ENCODE results near the gene SPAG17.

SPAG17 gene

DNA sequence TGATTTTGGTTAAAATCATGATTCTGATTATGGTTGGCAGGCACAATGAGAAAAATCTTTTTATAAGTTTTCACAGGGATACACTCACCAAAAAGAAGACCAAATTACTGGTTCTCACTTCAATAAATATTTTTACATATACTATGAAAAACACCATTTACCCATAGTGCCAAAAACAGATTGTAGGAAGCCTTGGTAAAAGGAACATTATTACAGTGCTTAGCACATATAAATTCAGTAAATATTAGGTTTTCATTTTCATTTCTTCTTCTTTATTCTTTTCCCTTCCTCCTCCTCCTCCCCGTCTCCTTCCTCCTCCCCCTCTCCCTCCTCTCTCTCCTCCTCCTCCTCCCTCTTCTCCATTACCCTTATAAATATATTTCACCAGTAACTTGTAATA lies 15.8 kb upstream of the SPAG17 start:
- H3K36me3 ChIP-seq (ENCODE audit: insufficient read depth, low read length) = no peaks in the 10 kb centered on the region
- H3K4me1 ChIP-seq (ENCODE audit: insufficient read depth, low read length) = no peaks in the 10 kb centered on the region
- no peak overlapping the region for H3K9ac ChIP-seq (ENCODE audit: low read depth, low read length)
- no peaks in the 10 kb centered on the region; the same call in 1 of the 2 replicates for H3K9me3 ChIP-seq (ENCODE audit: control insufficient read depth, insufficient read depth, low read length)

DNA sequence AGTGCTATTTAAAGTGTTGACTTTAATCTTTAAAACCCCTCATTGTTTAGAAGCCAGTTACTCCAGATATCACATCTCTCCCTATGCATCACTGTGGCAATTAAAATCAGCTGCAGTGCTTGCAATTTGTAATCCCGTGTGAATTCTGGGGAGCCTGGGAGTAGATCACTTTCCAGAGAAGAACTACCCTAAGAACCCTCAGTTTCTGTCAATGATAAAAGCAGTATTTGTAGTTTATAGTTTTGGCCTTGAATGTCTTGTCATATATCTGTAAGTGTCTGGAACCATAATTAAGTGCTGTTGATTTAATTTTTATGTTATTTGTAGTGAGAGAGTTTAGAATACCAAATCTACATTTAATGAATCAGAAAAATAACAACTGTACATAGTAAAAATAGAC lies 5.5 kb upstream of the SPAG17 start:
- H3K36me3 ChIP-seq (ENCODE audit: insufficient read depth, low read length) = no peaks in the 10 kb centered on the region
- no peak overlapping the region for H3K9ac ChIP-seq (ENCODE audit: low read depth, low read length)
- no peaks in the 10 kb centered on the region for H3K9me3 ChIP-seq (ENCODE audit: control insufficient read depth, insufficient read depth, low read length)
- peaks cover 5% of the 10 kb centered on the region for H3K4me1 ChIP-seq (ENCODE audit: insufficient read depth, low read length)

DNA sequence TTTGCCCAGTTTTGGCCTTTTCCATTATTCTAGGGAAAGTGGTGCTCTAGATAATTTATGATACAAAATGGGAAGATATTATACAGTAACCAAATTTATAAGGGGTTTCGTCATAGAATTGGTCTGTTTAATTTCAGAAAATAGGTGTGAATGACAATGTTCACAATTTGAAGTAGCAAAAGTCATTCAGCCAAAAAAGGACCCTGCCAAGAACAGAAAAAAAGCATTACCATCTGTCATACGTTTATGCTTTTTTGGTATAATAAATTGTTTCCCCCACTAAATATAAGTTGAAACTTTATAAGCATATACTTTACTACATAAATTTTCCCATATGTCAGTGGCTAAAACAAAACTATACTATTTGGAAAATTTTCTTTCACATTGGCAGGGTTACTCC lies 4.5 kb upstream of the SPAG17 start:
- Histone ChIP-seq H3K36me3 (ENCODE audit: insufficient read depth, low read length) (no peaks in the 10 kb centered on the region), H3K9ac (ENCODE audit: low read depth, low read length) (no peak overlapping the region), H3K4me1 (ENCODE audit: insufficient read depth, low read length) (peaks cover 5% of the 10 kb centered on the region), H3K9me3 (ENCODE audit: control insufficient read depth, insufficient read depth, low read length) (no peaks in the 10 kb centered on the region)

GRCh38 chr1:118188411-118188810 lies 3.4 kb upstream of the SPAG17 start:
- H3K4me1 ChIP-seq (ENCODE audit: insufficient read depth, low read length) = peaks cover 5% of the 10 kb centered on the region
- no peak overlapping the region for H3K9ac ChIP-seq (ENCODE audit: low read depth, low read length)
- H3K9me3 ChIP-seq (ENCODE audit: control insufficient read depth, insufficient read depth, low read length) = no peaks in the 10 kb centered on the region
- H3K36me3 ChIP-seq (ENCODE audit: insufficient read depth, low read length) = no peaks in the 10 kb centered on the region

GRCh38 chr1:118186026-118186425 lies 998 bp upstream of the SPAG17 start:
- no peaks in the 10 kb centered on the region for H3K9me3 ChIP-seq (ENCODE audit: control insufficient read depth, insufficient read depth, low read length)
- no peaks in the 10 kb centered on the region for H3K36me3 ChIP-seq (ENCODE audit: insufficient read depth, low read length)
- H3K9ac ChIP-seq (ENCODE audit: low read depth, low read length) = no peak overlapping the region
- peaks cover 5% of the 10 kb centered on the region for H3K4me1 ChIP-seq (ENCODE audit: insufficient read depth, low read length)

- peaks cover 5% of the 10 kb centered on the region for H3K4me1 ChIP-seq (ENCODE audit: insufficient read depth, low read length)
- H3K9ac ChIP-seq (ENCODE audit: low read depth, low read length) = peak overlapping the region; percentile 77; the same call in 1 of the 2 replicates
- H3K9me3 ChIP-seq (ENCODE audit: control insufficient read depth, insufficient read depth, low read length) = no peaks in the 10 kb centered on the region
- H3K36me3 ChIP-seq (ENCODE audit: insufficient read depth, low read length) = no peaks in the 10 kb centered on the region
These were observed 317 bp downstream of the SPAG17 start for GRCh38 chr1:118184739-118185083.

DNA sequence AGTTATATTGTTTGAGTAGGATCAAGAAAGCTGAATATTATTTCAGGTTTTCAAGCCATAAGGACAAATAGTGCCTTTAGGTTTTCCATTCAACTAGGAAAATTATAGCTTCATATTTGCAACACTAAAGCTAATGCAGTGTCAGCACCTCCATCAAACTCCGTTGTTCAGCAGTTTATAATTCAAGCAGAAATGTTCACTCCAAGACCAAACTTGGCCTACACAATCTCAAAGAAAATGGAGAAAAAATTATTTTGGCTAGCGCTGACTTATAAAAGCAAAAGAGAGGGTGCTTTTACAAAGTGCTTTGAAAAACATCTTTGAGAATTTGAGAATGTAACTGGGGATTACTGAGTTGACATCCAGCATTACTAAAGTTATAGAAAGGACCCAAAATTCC lies 1.4 kb downstream of the SPAG17 start:
- no peaks in the 10 kb centered on the region for H3K36me3 ChIP-seq (ENCODE audit: insufficient read depth, low read length)
- H3K9me3 ChIP-seq (ENCODE audit: control insufficient read depth, insufficient read depth, low read length) = no peaks in the 10 kb centered on the region
- no peak overlapping the region for H3K9ac ChIP-seq (ENCODE audit: low read depth, low read length)
- H3K4me1 ChIP-seq (ENCODE audit: insufficient read depth, low read length) = peaks cover 4% of the 10 kb centered on the region

DNA sequence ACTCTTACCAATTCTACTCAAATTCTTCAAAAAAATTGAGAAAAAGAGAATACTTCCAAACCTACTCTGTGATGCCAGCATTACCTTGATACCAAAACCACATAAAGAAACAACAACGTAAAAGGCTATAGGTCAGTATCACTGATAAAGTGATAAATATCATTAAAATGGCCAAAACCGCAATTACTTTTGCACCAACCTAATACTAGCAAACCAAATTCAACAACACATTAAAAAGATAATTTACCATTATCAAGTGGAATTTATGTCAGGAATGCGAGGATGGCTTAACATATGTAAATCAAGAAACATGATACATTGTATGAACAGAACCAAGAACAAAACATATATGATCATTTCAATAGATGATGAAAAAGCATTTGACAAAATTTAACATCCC lies 7.0 kb downstream of the SPAG17 start:
- no peaks in the 10 kb centered on the region for H3K4me1 ChIP-seq (ENCODE audit: insufficient read depth, low read length)
- no peaks in the 10 kb centered on the region for H3K9me3 ChIP-seq (ENCODE audit: control insufficient read depth, insufficient read depth, low read length)
- no peak overlapping the region for H3K9ac ChIP-seq (ENCODE audit: low read depth, low read length)
- H3K36me3 ChIP-seq (ENCODE audit: insufficient read depth, low read length) = no peaks in the 10 kb centered on the region

GRCh38 chr1:118169016-118169415 lies 16.0 kb downstream of the SPAG17 start:
- Histone ChIP-seq H3K9me3 (ENCODE audit: control insufficient read depth, insufficient read depth, low read length) (no peaks in the 10 kb centered on the region), H3K9ac (ENCODE audit: low read depth, low read length) (no peak overlapping the region), H3K36me3 (ENCODE audit: insufficient read depth, low read length) (no peaks in the 10 kb centered on the region), H3K4me1 (ENCODE audit: insufficient read depth, low read length) (no peaks in the 10 kb centered on the region)

GRCh38 chr1:118160806-118161205 lies 24.2 kb downstream of the SPAG17 start:
- 0 out of 2 replicates have a peak, but pooled peaks cover 6% of the 10 kb centered on the region for H3K4me1 ChIP-seq (ENCODE audit: insufficient read depth, low read length)
- no peaks in the 10 kb centered on the region for H3K9me3 ChIP-seq (ENCODE audit: control insufficient read depth, insufficient read depth, low read length)
- H3K36me3 ChIP-seq (ENCODE audit: insufficient read depth, low read length) = no peaks in the 10 kb centered on the region
- no peak overlapping the region for H3K9ac ChIP-seq (ENCODE audit: low read depth, low read length)

GRCh38 chr1:118159569-118159968 lies 25.5 kb downstream of the SPAG17 start:
- peaks cover 11% of the 10 kb centered on the region for H3K4me1 ChIP-seq (ENCODE audit: insufficient read depth, low read length)
- no peaks in the 10 kb centered on the region for H3K9me3 ChIP-seq (ENCODE audit: control insufficient read depth, insufficient read depth, low read length)
- H3K9ac ChIP-seq (ENCODE audit: low read depth, low read length) = no peak overlapping the region

DNA sequence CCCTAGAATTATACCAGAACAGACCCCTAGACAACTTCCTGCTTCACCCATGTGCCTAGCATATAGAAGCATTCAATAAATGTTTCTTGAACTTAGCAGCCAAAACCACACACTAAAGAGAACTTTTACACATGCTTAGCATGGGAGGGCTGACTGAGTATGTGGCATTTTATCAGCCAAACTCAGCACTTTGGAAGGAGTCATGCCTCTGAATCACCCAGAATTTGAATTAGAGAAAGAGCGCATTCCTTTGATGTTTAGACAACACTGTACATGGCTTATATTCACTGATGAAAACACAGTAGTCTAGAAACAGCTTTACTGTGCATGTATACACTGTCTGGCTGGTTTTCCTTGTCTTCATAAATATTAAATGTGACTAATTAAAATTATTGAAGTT lies 26.1 kb downstream of the SPAG17 start:
- no peak overlapping the region for H3K9ac ChIP-seq (ENCODE audit: low read depth, low read length)
- no peaks in the 10 kb centered on the region for H3K9me3 ChIP-seq (ENCODE audit: control insufficient read depth, insufficient read depth, low read length)
- H3K4me1 ChIP-seq (ENCODE audit: insufficient read depth, low read length) = peaks cover 11% of the 10 kb centered on the region
- H3K36me3 ChIP-seq (ENCODE audit: insufficient read depth, low read length) = no peaks in the 10 kb centered on the region

More at GRCh38 chr1:118159569-118159968, 25.5 kb downstream of the SPAG17 start:
- no peaks in the 10 kb centered on the region for H3K36me3 ChIP-seq (ENCODE audit: insufficient read depth, low read length)

DNA sequence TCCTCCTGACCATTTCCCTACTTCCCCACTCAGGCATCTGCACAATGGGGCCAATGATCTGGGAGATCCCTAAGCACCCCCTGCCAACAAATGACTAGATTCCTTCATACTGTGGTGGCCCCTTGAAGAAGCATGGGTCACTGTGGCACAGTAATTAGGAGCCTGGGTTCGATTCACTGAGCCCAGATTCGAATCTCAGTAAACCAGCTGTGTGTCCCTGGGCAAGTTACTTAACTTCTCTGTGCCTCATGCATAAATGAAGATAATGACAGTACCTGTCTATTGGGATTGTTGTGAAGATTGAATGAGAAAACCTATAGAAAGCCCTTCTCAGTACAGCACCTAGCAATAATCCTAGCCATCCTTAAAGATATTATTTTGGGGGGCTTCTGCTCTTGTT lies 27.5 kb downstream of the SPAG17 start:
- Histone ChIP-seq H3K9ac (ENCODE audit: low read depth, low read length) (no peak overlapping the region), H3K9me3 (ENCODE audit: control insufficient read depth, insufficient read depth, low read length) (no peaks in the 10 kb centered on the region), H3K36me3 (ENCODE audit: insufficient read depth, low read length) (no peaks in the 10 kb centered on the region), H3K4me1 (ENCODE audit: insufficient read depth, low read length) (peaks cover 11% of the 10 kb centered on the region)

DNA sequence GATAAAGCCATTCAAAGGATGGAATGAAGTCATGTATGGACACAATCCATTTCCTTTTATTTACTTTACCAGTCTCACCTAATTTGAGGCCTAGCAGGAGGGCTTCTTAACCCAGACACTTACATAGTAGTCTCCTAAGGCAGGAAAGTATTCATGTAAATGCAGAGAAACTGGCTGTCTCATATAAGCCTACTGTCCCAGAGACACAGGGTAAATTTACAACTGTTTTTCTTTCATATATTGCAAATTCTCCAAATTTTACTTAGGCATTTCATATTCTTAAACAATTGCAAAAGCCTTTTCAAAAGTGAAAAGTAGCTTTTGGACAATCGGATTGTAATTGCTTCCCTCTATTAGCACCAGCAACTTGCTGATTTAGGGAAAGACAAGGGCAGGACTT lies 29.9 kb downstream of the SPAG17 start:
- H3K9me3 ChIP-seq (ENCODE audit: control insufficient read depth, insufficient read depth, low read length) = no peaks in the 10 kb centered on the region

GRCh38 chr1:118154220-118154619 lies 30.8 kb downstream of the SPAG17 start:
- Histone ChIP-seq H3K4me1 (ENCODE audit: insufficient read depth, low read length) (peaks cover 11% of the 10 kb centered on the region), H3K9ac (ENCODE audit: low read depth, low read length) (no peak overlapping the region), H3K36me3 (ENCODE audit: insufficient read depth, low read length) (no peaks in the 10 kb centered on the region), H3K9me3 (ENCODE audit: control insufficient read depth, insufficient read depth, low read length) (no peaks in the 10 kb centered on the region)

More for the DNA sequence above, 29.9 kb downstream of the SPAG17 start:
- H3K9ac ChIP-seq (ENCODE audit: low read depth, low read length) = no peak overlapping the region
- peaks cover 11% of the 10 kb centered on the region for H3K4me1 ChIP-seq (ENCODE audit: insufficient read depth, low read length)
- no peaks in the 10 kb centered on the region for H3K36me3 ChIP-seq (ENCODE audit: insufficient read depth, low read length)

DNA sequence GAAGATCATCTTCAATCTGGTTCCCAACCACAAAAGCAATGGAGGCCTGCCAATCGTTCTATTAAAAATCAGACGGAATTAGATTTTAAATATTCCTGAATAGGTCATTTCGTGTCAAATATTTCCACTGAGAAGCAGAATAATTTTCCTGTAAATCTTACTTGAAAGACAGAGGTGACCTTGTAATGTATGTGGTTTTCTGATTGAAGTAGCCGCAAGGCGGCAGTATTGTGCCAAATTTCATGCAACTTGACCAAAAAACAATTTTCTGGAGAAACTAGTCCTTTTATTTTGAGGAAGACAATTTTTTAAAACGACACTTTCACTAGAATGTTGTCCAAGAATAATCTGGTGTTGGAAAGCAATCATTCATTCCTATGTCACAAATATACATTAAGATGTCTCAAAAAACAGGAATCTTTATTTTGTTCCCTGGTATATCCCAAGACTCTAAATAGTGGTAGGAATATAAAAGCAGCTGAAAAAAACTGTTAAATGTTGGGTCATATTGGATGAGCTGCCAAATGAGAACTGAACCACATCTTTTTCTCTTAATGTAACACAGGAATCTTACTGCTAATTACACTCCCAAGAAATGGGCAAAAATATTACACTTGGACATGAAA lies 33.6 kb downstream of the SPAG17 start:
- Histone ChIP-seq H3K36me3 (ENCODE audit: insufficient read depth, low read length) (no peaks in the 10 kb centered on the region), H3K4me1 (ENCODE audit: insufficient read depth, low read length) (peaks cover 6% of the 10 kb centered on the region), H3K9ac (ENCODE audit: low read depth, low read length) (no peak overlapping the region), H3K9me3 (ENCODE audit: control insufficient read depth, insufficient read depth, low read length) (no peaks in the 10 kb centered on the region)

Measured in ES-I3 (cell line).